Thyroid gland (tissue), 4 donors: ENCODE results near the gene AFAP1. TPM values are rescaled to one million over a fixed set of nuclear protein-coding genes. Genes with fewer than 3 reads are reported as not detected.

Source experiments
- total RNA-seq, 4 donors: library from RNA; depleted of rRNA; stranded (reverse); fragments of >200 nt; gene quantifications; one replicate each; pipeline ENCODE4 v1.2.3, GENCODE V29; 2016

AFAP1 gene
- total RNA-seq, 4 donors from 2014 or later: 12.3 to 33.3 (median 26.2) TPM

Other genes starting within 250 kb of the AFAP1 start
- gene ABLIM2, start 219.0 kb upstream of the AFAP1 start, total RNA-seq: 10 to 100 TPM in 2 of 4 donors, 1 to 10 TPM in 2; 9.2 to 24.0 (median 12.3) TPM